ENCODE data around the gene SPATA17.

Gene SPATA17

GRCh38 chr1:217847643-217848042 lies 216.5 kb downstream of the SPATA17 start:
- TF ChIP-seq, protein P1, sequence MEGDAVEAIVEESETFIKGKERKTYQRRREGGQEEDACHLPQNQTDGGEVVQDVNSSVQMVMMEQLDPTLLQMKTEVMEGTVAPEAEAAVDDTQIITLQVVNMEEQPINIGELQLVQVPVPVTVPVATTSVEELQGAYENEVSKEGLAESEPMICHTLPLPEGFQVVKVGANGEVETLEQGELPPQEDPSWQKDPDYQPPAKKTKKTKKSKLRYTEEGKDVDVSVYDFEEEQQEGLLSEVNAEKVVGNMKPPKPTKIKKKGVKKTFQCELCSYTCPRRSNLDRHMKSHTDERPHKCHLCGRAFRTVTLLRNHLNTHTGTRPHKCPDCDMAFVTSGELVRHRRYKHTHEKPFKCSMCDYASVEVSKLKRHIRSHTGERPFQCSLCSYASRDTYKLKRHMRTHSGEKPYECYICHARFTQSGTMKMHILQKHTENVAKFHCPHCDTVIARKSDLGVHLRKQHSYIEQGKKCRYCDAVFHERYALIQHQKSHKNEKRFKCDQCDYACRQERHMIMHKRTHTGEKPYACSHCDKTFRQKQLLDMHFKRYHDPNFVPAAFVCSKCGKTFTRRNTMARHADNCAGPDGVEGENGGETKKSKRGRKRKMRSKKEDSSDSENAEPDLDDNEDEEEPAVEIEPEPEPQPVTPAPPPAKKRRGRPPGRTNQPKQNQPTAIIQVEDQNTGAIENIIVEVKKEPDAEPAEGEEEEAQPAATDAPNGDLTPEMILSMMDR (conservative IDR thresholded peaks at IDR 0.05): no peak
- TF ChIP-seq ZFX (IDR thresholded peaks at IDR 0.05): no peak
- H3K27ac ChIP-seq: no peak overlapping the region

DNA sequence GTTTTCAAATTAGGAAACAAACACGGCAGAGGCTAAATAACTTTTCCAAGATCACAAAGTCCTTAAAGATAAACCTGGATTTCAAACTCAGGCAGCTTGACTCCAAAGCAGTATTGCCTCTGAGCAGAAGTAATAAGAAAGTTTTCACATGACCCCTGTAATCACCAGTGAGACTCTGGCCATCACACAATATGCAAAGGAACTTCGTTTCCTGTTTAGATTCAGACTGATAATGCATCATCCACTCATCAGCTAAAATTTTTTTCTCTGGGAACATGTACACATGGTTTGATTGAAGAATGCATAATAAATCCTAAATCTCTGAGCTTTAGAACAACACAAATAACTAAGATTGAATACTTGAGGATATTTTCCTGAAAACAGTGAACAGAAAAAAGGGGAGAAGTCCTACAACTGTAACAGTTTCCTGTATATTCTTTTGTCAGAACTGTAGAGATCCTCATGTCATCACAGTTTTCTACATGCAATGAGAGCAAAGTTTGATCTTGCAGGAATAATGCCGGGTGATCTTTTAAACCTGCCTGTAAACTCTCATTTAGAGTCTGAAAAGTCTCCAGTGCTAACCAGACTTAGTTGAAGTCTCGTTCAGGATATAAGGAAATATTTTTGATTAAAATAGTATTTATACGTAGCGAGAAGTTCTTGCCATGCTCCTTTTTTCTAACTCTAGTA lies 225.3 kb downstream of the SPATA17 start:
- TF ChIP-seq, protein P1 (conservative IDR thresholded peaks at IDR 0.05): no peak
- no peak for TF ChIP-seq ZFX (IDR thresholded peaks at IDR 0.05)
- no peak overlapping the region for H3K27ac ChIP-seq

- H3K27ac ChIP-seq: no peak overlapping the region
- TF ChIP-seq, protein P1 (conservative IDR thresholded peaks at IDR 0.05): no peak
- no peak for TF ChIP-seq ZFX (IDR thresholded peaks at IDR 0.05)
These were observed 225.9 kb downstream of the SPATA17 start for GRCh38 chr1:217857061-217857460.

GRCh38 chr1:217861658-217862057 lies 230.5 kb downstream of the SPATA17 start:
- TF ChIP-seq ZFX (IDR thresholded peaks at IDR 0.05): no peak
- TF ChIP-seq, protein P1 (conservative IDR thresholded peaks at IDR 0.05): no peak
- H3K27ac ChIP-seq: no peak overlapping the region

GRCh38 chr1:217867446-217867995 lies 236.4 kb downstream of the SPATA17 start:
- H3K27ac ChIP-seq: no peak overlapping the region
- no peak for TF ChIP-seq ZFX (IDR thresholded peaks at IDR 0.05)
- TF ChIP-seq, protein P1 (conservative IDR thresholded peaks at IDR 0.05): no peak

GRCh38 chr1:217871955-217872354 lies 240.8 kb downstream of the SPATA17 start:
- H3K27ac ChIP-seq: no peak overlapping the region
- TF ChIP-seq, protein P1 (conservative IDR thresholded peaks at IDR 0.05): no peak
- no peak for TF ChIP-seq ZFX (IDR thresholded peaks at IDR 0.05)

DNA sequence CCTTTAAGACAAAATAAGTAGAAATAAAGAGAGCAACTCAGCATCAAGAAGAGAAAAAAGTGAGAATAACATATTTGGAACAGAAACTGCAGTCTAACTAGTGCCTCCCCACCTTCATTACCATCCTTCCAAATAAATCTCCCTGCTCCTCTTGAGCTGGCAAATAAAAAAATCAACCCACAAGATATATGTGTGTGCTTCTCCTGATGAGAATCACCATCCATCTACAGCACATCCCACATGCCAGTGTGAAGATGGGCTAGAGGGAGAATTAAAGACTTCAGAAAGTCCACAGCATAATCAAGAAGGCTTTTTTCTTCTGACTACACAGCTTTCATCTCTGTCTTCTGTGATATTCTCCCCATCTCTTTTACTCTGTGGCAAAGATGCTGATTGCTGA lies 244.1 kb downstream of the SPATA17 start:
- H3K27ac ChIP-seq: no peak overlapping the region
- TF ChIP-seq, protein P1 (conservative IDR thresholded peaks at IDR 0.05): no peak
- TF ChIP-seq ZFX (IDR thresholded peaks at IDR 0.05): no peak
